HFFc6 (cell line): ENCODE measurements around the gene LOXHD1. TPM values are rescaled to one million over a fixed set of nuclear protein-coding genes. Genes with fewer than 3 reads are reported as not detected.

Source experiments
- DNase-seq: peaks from one replicate; pipeline ENCODE4 v3.0.0-alpha.2; 2018
- H3K27ac Mint-ChIP-seq: 2 replicates; pipeline ENCODE4 v1.8.0; 2020; ENCODE audit warnings: mild to moderate bottlenecking, mixed read lengths
- H3K27me3 Mint-ChIP-seq: 2 replicates; pipeline ENCODE4 v1.8.0; 2021; ENCODE audit warnings: mild to moderate bottlenecking, moderate library complexity, mixed read lengths; ENCODE audit not compliant: insufficient read depth
- H3K36me3 Mint-ChIP-seq: 2 replicates; pipeline ENCODE4 v1.8.0; 2021; ENCODE audit warnings: low read depth, mixed read lengths
- H3K4me1 Mint-ChIP-seq: 2 replicates; pipeline ENCODE4 v1.8.0; 2020; ENCODE audit warnings: low read depth, mixed read lengths
- H3K4me3 Mint-ChIP-seq: 2 replicates; pipeline ENCODE4 v1.8.0; 2020; ENCODE audit warnings: mild to moderate bottlenecking, moderate library complexity, mixed read lengths
- H3K9me3 Mint-ChIP-seq: 2 replicates; pipeline ENCODE4 v1.8.0; 2020; ENCODE audit warnings: mild to moderate bottlenecking, mixed read lengths
- total RNA-seq, 6 experiments: library from RNA; stranded (reverse); fragmentation: NEBNext Ultra II Directional; extraction: Animal tissue kit (Norgen Biotek cat#: 25700); gene quantifications; 2 replicates in 1 of 6; 3 replicates in 5 of 6; pipeline ENCODE4 v1.2.3, GENCODE V29; 2021
- TF ChIP-seq, protein P1 (sequence below): fragments of 200-600 bp; sonication (generic); IDR thresholded peaks from 2 replicates; pipeline ENCODE4 v1.5.0; 2021; ENCODE audit warnings: antibody characterized with exemption, mild to moderate bottlenecking

The LOXHD1 gene
- total RNA-seq, 6 experiments from 2014 or later: not detected

GRCh38 chr18:46445522-46446313 lies 211.3 kb downstream of the LOXHD1 start:
- H3K27ac Mint-ChIP-seq: no peak overlapping the region
- TF ChIP-seq, protein P1, sequence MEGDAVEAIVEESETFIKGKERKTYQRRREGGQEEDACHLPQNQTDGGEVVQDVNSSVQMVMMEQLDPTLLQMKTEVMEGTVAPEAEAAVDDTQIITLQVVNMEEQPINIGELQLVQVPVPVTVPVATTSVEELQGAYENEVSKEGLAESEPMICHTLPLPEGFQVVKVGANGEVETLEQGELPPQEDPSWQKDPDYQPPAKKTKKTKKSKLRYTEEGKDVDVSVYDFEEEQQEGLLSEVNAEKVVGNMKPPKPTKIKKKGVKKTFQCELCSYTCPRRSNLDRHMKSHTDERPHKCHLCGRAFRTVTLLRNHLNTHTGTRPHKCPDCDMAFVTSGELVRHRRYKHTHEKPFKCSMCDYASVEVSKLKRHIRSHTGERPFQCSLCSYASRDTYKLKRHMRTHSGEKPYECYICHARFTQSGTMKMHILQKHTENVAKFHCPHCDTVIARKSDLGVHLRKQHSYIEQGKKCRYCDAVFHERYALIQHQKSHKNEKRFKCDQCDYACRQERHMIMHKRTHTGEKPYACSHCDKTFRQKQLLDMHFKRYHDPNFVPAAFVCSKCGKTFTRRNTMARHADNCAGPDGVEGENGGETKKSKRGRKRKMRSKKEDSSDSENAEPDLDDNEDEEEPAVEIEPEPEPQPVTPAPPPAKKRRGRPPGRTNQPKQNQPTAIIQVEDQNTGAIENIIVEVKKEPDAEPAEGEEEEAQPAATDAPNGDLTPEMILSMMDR: no peak
- no peaks in the 10 kb centered on the region for H3K4me1 Mint-ChIP-seq
- H3K4me3 Mint-ChIP-seq: no peak overlapping the region
- H3K9me3 Mint-ChIP-seq: no peaks in the 10 kb centered on the region
- no peaks in the 10 kb centered on the region for H3K36me3 Mint-ChIP-seq
- no peak for DNase-seq
- H3K27me3 Mint-ChIP-seq: peaks cover 9% of the 10 kb centered on the region

DNA sequence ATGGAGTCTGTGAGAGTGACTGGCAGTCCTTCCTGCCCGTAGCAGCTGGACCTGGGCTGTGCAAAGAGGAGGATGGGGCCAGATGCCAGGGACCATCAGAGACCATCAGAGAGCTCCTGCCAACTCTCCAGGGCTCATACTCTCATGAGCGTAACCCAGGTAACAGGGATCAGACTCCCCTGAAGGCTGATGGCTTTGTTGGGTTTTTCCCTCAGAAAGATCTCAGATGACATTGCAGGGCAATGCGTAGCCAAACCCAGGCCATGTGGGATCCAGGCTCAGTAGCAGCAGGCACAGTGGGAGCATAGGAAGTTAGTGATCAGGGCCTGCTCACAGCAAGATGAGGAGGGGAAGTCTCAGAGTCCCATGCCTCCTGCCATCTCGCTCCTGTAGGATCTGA lies 218.0 kb downstream of the LOXHD1 start:
- Mint-ChIP-seq H3K4me3 (no peak overlapping the region), H3K36me3 (no peaks in the 10 kb centered on the region), H3K9me3 (no peaks in the 10 kb centered on the region), H3K27ac (no peak overlapping the region), H3K27me3 (peaks cover 11% of the 10 kb centered on the region), H3K4me1 (no peaks in the 10 kb centered on the region)
- DNase-seq: no peak
- TF ChIP-seq, protein P1: no peak

DNA sequence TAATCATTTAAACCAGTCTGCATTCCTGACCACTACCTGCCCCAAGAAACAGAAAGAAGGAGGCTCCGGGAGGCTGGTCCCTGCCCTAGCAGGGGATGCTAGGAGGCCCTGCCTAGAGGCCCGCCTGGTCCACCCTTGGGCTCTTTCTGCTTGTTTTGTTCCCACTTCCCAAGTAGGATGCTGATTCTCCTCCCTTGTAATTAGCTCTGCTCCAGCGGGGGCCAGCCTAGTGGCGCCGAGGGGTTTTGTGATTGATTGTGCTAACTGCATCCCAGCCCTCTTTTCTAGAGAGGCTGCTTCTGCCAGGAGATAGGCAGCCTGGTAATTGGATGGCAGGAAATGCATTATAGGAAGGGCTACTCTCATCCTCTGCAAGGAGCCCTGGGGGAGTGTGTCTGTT lies 220.0 kb downstream of the LOXHD1 start:
- DNase-seq: no peak
- H3K36me3 Mint-ChIP-seq: no peaks in the 10 kb centered on the region
- no peaks in the 10 kb centered on the region for H3K9me3 Mint-ChIP-seq
- no peak overlapping the region for H3K4me3 Mint-ChIP-seq
- H3K27ac Mint-ChIP-seq: no peak overlapping the region
- TF ChIP-seq, protein P1: no peak
- no peaks in the 10 kb centered on the region for H3K4me1 Mint-ChIP-seq
- H3K27me3 Mint-ChIP-seq: peaks cover 11% of the 10 kb centered on the region

DNA sequence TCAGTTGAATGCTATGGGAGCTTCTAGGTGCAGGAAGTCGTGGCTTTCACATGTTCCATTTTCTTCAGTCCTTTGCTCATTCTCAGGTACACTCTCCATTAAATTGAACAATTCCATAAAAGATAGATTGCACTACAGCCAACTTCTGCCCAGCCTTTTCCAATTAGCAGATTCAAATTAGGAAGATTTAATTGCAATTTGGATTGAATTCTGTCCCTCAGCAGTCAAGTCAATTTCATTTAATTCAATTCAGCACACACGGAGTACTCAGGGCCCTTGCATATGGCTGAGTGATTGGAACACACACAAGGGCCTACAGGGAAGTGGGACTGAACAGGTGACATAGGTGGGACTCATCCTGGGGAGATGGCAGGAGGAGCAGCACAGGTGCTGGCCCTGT lies 220.4 kb downstream of the LOXHD1 start:
- Mint-ChIP-seq H3K27me3 (peaks cover 11% of the 10 kb centered on the region), H3K4me3 (no peak overlapping the region), H3K4me1 (no peaks in the 10 kb centered on the region), H3K9me3 (no peaks in the 10 kb centered on the region), H3K27ac (no peak overlapping the region), H3K36me3 (no peaks in the 10 kb centered on the region)
- TF ChIP-seq, protein P1: no peak
- no peak for DNase-seq

DNA sequence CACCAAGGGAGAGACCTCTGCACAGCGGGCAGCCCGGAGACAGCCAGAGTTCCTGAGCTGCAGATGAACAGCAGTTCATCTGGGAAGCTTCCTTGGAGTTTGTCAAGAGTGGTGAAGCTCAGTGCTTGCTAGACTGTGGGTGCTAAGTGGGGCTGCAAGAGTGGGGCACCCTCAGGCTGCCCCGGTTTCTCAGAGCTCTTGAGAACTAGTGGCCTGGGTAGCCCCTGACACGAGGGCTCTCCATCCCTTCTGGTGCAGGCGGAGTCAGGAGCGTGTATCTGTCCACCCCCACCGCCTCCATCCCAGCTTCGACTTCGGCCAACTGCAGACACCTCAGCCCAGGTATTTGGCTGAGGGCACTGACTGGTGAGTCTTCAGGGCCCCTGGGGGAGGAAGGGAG lies 222.0 kb downstream of the LOXHD1 start:
- Mint-ChIP-seq H3K36me3 (no peaks in the 10 kb centered on the region), H3K27me3 (peaks cover 18% of the 10 kb centered on the region), H3K4me3 (no peak overlapping the region), H3K27ac (no peak overlapping the region), H3K4me1 (no peaks in the 10 kb centered on the region), H3K9me3 (no peaks in the 10 kb centered on the region)
- no peak for DNase-seq
- TF ChIP-seq, protein P1: no peak
